HG03457 (cell line): Measurements from ENCODE around the gene ASB16.

Experiments used
- ATAC-seq: cut with Tn5 transposase; IDR thresholded peaks from one replicate; pipeline ENCODE4 v1.9.1; 2021; ENCODE audit warnings: moderate number of reproducible peaks; ENCODE audit not compliant: unreplicated experiment

ASB16 gene

DNA sequence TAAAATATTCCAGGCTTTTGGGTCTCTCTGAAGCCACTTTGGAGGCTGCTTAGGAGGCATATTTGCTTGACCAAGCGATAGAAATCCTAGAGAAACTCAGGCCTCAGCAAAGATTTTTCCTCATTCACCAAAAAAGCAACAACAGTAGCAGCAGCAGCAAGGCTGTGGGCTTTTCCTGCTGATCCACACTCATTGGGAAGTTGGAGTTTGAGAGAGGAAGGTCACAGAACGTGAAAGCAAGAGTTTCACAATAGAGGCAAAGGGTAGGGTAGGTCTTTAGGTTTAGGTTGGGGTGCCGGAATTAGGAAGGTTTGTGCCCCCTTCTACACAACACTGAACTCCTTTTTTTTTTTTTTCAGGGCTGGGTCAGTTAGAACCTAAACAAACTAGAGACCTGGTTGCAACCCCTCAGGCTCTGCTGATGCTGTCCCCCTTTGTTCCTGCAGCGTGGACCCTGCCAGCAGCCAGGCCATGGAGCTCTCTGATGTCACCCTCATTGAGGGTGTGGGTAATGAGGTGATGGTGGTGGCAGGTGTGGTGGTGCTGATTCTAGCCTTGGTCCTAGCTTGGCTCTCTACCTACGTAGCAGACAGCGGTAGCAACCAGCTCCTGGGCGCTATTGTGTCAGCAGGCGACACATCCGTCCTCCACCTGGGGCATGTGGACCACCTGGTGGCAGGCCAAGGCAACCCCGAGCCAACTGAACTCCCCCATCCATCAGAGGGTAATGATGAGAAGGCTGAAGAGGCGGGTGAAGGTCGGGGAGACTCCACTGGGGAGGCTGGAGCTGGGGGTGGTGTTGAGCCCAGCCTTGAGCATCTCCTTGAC is 18.3 kb downstream of the ASB16 start:
- no peak for ATAC-seq

DNA sequence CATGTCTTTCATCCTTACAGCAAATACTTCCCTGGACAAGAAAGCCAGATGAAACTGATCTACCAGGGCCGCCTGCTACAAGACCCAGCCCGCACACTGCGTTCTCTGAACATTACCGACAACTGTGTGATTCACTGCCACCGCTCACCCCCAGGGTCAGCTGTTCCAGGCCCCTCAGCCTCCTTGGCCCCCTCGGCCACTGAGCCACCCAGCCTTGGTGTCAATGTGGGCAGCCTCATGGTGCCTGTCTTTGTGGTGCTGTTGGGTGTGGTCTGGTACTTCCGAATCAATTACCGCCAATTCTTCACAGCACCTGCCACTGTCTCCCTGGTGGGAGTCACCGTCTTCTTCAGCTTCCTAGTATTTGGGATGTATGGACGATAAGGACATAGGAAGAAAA is 20.0 kb downstream of the ASB16 start:
- ATAC-seq: no peak

DNA sequence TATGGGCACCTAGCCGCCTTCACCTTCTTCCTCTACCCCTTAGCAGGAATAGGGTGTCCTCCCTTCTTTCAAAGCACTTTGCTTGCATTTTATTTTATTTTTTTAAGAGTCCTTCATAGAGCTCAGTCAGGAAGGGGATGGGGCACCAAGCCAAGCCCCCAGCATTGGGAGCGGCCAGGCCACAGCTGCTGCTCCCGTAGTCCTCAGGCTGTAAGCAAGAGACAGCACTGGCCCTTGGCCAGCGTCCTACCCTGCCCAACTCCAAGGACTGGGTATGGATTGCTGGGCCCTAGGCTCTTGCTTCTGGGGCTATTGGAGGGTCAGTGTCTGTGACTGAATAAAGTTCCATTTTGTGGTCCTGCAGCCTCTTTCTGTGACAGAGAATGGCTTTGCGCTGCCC is 20.9 kb downstream of the ASB16 start:
- no peak for ATAC-seq

DNA sequence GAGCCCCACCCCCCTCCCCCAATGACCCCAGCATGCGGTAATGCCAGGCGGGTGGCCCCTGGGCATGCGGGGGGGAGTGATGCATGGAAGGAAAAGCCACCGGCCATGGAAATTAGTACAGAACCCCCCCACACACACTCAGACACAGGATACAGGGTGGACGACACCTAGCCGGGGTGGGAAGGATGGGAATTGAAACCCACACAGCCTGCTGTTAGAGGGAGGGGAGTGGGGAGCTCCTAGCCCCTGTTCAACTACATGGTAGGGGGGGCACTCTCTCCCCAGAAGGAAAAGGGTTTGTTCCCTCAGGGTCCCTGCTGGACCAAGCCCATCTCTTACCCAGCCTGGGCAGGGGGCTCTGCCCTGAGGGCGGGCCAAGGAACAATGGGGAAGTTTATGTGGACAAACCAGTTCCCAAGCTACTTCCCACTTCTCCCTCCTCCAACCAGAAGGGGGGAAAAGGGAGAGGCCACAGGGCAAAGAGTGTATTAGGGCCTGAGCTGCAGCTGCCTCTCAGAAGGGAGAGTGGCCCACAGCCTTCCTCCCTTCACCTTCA is 21.5 kb downstream of the ASB16 start:
- ATAC-seq: no peak

DNA sequence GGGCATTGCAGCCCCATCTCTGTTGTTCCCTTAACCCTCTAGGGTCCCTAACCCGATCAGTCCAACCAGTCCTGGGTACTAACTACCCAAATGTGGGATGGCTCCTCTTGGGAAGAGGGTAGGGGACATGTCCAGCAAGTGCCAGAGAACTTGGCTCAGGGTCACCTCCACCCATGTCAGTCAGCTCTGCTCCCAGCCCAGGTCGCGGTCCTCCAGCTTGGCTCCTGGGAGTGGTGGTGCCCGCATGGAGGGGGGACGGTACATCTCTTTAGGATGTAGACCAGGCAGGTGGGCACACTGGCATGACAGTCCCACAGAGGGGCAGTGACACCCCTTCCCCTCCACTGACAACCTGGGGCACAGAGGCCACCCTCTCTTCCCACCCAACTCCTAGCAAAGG is 22.2 kb downstream of the ASB16 start:
- no peak for ATAC-seq

DNA sequence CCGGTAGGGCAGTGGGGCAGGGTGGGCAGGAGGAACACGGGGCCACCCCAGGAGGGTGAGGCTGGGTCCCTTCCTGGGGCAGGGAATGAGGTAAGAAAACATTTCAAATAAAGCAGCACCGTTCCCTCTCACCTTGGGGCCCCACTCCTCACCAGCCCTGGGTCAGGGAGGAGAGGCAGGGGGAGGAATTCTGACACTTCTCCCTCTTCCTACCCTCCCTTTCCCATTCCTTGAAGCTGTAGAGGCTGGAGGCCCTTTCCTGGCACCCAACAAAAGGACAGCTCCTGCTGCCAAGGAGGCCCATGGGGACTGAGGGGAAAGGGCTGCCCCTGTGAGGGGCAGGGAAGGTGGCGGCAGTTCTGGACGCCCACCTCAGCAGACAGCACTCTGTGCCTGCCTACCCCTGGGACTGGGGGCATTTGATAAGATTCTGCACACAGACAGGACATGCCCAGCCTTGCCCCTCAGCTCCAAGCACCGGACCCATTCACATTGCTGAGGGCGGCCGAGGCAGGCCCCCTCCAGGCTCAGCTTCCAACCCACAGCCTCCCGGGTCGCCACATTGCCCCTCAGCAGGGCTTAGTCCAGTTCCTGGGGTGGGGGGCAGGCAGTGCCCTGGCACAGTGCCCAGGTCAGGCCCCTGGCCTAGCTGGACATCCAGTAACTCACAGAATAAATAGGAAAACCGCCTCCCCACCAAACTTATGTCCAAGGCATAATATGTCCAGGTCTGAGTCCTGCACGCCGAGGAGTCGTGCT is 23.0 kb downstream of the ASB16 start:
- ATAC-seq: no peak

DNA sequence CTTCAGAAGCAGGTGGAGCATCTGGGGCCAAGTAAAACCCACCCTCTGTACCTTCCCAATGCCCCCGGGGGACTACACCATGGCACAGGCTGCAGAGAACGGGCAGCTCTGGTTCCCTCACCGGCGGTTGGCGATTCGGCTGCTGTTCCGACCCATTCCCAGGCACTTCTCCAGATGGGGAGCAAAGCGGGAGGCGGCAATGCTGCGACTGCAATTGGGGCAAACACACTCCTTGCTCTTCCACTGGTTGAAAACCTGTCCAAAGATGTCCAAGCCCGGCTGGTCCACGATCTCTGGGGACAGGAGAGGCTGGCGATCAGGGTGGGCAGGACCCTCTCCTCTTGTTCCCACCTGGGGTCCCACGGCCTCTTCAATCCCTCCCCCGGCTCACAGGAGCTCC is 26.6 kb downstream of the ASB16 start:
- no peak for ATAC-seq

DNA sequence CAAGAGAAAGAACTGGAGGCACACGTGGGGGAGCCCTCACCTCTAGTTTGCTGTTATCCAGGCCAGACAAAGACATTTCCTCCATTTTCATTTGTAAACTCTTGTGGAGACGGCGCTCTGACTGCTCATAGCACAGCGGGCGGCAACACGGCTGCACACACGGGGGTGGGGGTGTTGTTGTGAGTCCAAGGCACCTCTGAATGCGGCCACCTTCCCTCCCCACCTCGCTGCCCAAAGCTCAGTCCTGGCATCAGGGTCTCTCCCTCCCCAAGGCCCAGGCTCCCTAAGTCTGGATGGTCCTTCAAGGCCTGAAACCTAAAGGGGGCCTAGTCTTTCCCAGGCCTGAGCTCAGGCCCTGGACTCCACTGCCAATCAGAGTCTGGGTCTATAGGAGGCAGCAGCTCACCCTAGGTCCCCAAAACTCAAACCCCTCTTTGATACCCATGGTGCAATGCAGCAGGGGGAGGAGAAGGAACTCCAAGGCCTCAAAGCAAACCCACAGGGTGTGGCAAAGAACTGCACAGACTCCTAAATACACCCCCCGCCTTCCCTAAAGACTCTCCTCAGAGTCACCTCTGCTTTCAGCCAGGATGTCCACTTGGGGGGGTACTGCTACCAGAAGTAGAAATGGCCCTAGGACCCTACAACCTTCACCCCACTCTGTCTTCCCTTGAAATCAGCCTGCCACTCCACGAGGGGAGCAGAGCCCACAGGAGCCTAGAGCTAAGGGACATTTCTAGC is 27.6 kb downstream of the ASB16 start:
- no peak for ATAC-seq

DNA sequence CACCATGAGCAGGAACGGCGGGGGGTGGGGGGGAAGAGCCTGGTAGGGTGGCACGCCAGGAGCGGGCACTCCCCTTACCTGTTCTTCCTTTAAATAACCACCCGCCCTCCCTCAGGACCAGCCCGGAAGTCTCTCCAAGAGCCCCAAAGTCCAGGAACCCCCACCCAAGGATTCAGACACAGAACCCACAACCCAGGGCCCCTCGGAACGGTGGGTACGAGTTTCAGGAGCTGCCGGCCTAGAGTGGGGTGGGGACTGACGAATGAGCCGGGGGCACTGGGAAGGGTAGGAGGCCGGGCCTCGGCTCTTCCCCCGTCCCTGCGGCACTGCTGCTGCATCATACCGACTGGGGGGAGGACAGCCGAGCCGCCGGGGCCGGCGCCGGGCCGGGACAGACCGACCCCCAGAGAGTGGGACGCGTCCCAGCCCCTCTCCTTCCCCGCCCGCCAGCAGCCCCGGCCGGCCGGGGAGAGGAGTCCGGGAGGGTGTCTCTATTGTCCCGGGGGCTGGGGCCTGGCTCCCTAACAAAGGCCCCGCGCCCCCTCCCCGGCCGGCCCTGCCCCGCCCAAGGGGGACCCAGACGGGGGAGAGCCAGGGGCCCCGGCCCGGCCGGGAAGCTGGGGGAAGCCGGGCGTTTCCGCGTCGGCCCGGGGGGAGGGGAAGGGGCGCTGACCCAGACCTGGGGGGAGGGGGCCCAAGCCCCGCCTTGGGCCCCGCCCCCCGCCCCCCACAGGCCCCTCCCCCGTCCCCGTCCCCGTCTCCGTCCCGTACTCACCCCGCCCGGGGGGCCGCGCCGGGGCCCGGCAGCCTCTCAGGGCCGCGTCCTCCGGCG is 28.4 kb downstream of the ASB16 start:
- no peak for ATAC-seq

DNA sequence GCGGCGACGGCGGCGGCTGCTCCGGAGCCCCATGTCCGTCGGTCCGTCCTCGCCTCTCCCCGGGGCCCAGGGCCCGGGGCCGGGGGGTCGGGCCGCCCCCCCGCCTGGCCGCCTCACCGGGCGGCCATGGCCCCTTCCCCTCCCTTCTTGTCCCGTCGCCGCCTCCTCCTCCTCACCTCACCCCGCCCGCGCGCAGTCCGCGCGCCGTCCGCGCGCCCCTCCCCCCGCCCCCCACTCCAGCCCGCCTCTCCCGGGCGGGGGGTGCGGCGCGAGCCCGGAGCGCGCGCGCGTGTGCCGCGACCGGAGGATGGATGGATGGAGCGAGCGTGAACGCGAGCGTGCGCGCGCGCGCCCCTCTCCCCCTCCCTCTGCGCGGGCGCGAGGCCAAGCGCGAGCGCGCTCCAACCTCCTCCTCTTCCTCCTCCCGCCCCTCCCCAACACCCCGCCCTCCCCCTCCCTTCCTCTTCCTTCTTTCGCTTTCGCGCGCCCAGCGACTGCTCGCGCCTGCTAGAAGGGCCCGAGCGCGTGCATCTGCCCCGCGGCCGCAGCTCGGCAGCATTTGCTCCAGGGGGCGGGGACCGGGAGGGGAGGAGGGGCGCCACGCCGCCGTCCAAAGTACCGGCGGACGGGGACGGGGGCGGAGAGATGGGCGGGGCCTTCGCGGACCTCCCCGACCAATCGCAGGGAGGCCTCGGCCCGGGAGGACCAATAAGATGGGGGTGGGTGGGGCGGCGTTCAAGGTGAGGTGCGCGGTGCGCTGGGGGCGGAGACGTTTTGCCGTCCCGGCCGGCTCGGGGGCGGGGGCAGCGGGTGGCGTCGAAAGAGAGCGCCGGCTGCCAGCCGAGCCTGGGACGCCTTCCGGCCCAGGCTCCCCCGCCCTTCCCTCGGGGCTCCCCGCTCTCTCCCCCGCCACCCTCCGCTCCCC is 29.3 kb downstream of the ASB16 start, which contains the start of gene ATXN7L3:
Gene ATXN7L3, minus strand, starts transcription at position 332 of the 925 bp plus-strand sequence. CDS start 1,814 bp downstream, outside the sequence.
- ATAC-seq: no peak

DNA sequence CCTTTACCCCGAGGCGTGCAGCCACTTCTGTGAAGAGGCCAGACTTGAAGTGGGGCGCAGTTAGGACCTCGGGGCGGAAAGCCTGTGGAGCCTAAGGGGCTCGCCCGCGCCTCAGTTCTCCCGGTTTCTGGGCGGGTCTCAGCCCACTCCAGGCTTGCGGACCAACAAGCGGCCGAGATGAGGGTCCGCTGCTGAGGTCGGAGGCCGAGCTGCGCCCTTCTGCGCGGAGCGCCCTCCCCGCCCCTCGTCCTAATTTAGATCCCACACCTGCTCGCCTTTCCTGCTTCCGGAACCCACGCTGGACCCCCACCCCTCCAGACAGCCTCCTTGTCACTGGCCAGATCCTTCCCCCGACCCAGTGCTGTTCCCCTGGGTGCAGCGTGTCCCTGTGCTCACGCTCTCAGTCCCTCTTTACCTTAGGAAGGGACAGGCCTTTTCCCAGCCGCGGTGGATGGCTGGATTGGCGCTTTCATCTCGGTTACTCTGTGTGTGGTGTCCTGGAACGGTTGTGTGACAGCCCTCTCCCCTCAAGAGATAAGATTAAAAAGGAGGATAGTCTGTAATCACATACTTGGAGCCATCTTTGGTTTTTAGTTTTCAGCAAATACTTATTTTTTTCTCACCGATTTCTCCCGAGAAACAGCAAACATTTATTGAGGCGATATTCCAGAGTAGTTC is 30.1 kb downstream of the ASB16 start:
- no peak for ATAC-seq

DNA sequence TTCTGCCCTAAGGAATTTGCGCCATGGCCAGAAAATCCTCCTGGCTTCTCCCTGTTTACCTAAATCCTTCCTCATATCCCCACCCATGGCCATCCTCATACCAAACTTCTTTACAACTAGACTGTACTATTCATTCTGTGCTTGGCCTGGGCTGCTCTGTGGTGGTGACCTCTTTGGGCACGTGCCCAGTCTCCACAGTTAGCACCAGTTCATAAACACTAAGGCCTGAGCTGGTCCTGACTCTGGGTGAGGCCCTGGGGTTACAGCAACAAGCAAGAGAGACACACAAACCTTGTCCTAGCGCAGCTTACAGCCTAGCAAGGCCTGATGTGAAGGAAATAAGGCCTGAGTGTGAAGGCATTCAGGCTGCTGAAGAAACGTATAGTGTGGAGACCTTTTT is 32.3 kb downstream of the ASB16 start:
- ATAC-seq: no peak

DNA sequence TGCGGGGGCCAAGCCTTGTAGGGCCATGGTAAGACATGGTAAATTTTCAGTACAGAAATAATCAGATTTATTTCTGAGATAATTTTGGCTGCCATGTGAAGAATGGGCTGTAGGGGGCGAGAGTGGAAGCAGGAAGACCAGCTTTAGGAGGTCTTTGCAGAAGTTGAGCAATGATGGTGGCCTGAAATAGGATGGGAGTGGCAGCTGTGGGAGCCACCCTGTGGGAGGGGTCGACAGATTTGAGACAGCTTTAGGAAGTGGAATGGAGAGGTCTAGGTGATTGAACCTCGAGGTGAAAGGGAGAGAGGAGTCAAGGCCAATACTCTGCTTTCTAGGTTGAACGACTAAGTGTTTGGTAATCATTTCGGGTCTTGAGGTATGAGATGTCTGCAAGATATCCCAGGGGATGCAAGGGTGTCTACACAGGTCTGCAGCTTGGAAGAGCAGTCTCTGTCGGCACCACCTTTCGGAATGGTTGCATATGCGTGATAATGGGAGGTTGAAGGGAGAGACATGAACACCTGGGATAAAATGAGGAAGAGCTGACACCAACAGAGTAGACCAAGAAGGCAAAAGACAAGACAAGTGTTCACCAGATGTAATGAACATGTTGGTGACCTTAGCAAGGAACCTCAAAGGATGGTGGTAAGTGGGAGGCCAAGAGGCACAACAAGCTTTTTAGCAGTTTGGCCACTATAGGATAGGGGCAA is 33.4 kb downstream of the ASB16 start:
- ATAC-seq: no peak

DNA sequence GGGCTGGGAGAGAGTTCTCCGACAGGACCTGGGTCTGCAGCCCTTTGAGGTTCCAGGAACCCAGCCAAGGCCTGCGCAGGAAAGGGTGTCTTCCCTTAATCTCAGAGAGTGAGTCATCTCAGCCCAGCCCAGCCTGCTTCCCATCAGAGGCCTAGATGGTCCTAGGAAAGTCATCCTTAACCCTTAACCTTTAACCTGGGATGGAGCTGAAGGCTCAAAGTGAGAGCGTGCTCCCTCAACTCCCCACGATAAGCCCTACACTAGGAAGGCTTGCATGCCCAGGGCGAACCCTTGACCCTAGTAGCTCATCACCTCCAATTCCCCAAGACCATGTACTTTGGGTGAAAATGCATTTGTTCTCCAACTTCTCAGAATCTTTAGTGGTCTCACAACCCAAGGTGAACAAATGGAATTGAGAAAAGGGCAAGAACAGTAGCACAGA is 34.0 kb downstream of the ASB16 start:
- no peak for ATAC-seq

DNA sequence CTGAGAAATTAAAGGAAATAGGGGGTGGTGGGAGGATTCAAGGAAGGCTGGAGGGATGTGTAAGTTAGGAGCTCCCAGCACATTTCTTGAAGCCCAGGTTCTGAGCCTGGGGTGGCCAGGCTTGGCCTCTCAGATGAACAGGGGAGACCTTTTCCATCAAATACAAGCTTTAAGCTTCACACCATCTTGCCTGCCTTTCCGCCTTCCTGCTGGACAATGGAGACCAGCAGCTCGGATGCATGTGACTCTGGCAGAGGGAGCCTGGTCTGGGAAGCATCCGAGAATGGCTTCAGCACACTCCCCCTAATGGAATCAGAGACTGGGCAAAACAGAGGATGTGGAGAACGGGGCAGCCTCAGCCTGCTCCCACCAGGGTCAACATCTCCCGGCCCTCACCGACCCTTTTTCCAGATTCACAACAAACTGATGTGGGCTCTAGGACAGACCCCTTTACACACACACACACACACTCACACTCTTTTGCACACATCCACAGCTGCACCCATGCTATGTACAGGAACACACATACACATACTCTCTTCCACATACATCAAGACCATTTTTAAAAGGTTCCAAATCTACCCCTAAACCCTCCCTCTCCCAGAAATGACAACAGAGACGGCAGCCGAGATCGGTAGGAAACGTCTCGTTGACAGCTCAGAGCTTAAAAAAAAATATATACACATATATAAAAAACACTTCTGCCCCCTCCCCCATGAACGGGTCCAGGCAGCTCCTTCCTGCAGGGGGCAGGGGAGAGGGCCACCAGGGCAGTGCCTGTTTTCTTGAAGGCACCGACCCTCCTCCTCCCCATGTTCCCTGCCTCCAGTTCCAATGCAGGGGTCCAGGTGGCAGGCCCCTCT is 35.7 kb downstream of the ASB16 start:
- ATAC-seq: no peak

DNA sequence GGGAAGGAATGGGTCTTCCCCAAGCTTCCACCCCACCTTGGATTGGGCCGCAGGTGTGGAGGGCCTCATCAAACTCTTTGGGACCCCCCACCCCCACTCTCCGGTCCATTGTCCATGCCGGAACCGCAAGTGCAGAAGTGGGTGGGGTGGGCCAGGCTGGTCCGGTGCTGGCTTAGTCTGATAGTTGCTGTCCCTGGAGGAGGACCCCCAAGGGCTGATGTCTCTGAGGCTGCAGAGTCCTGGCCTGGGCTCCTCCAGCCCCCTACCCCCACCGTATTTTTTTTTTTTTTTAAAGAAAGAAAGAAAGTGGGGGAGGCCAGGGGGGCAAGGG is 36.3 kb downstream of the ASB16 start:
- no peak for ATAC-seq

DNA sequence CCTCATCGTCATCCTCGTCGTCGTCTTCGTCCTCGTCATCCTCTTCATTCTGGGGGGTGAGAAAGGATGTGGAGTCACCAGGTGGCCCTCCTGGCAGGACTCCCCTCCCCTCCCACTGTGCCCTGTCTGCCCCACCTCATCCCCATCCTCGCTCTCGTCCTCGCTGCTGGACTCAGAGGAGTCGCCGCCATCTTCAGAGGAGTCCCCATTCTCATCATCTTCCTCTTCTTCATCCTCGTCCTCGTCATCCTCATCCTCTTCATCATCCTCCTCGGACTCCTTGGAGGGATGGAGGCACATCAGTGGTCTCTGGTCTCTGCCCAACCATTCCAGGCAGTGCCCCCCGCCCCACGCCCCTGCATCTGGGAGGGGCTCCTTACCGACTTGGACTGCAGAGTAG is 36.8 kb downstream of the ASB16 start:
- no peak for ATAC-seq
